ENCODE data around the gene SLC25A41. TPM values are rescaled to one million over a fixed set of nuclear protein-coding genes. Genes with fewer than 3 reads are reported as not detected.

SLC25A41 gene
- total RNA-seq = not detected in 2 replicates

GRCh38 chr19:6433663-6434062, at the start of gene SLC25A41:
SLC25A41 (minus strand) TSS chr19:6433763; CDS start chr19:6433693, 70 bp downstream.

DNA sequence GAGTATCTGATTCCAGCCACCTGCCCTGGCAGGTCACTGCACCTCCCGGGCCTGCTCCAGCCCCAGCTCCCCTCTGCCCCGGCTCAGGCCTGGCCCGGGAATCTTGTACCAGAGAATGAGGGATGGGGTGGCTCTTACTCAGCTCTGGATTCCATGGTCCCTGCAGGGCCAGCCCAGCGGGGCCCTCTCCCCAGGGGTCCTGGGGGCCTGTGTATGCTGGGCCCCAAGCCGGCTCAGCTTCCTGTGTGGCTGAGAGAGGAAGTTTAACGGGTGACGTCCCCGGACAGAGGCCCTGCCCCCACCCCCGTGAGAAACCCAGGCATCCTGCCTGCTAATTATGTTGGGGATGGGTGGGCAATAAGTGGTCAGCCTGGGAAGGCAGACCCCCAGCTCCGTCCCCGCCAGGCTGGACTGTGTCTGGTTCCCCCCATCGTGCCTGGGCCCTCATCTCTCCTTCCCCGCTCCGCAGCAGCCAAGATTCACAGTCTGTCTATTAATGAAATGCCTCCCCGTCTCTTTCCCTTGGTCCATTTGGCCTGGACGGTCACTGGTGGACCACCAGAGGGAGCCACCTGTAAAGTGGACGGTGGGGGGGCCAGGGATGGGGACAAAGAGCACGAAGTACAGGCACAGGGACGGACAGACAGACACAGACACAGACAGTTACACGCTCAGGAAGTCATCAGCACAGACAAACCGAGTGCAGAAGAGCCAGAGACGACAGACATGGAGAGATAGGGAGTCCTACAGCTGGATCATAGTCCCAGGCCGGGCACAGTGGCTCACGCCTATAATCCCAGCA, 48.2 kb upstream of the SLC25A41 start, which contains the start of gene DENND1C:
TSS of gene DENND1C (minus strand) at position 247 of the 802 bp plus-strand sequence. CDS start at position 155, 92 bp downstream.

GRCh38 chr19:6464070-6464873, 30.7 kb upstream of the SLC25A41 start, which contains the start of gene CRB3:
CRB3 (plus strand) TSS chr19:6464271; CDS start chr19:6464702, 431 bp downstream.

GRCh38 chr19:6459262-6460098, 25.9 kb upstream of the SLC25A41 start, which contains the start of gene SLC25A23:
SLC25A23 (minus strand) TSS chr19:6459792; CDS start chr19:6459628, 164 bp downstream.

GRCh38 chr19:6424195-6424938, 9.2 kb downstream of the SLC25A41 start, which contains the start of gene KHSRP:
KHSRP (minus strand) TSS chr19:6424811; CDS start chr19:6424701, 110 bp downstream.

GRCh38 chr19:6393074-6393982, 40.2 kb downstream of the SLC25A41 start, which contains the start of gene GTF2F1:
GTF2F1 (minus strand) TSS chr19:6393164; CDS start chr19:6392995, 169 bp downstream.

Other genes with a start within 250 kb of the SLC25A41 start
- 5.5 and 5.8 TPM in 2 replicates for gene MLLT1, start 153.8 kb downstream of the SLC25A41 start, total RNA-seq
- not detected in 2 replicates for gene ACER1, start 100.2 kb downstream of the SLC25A41 start, total RNA-seq
- gene CLPP, start 72.2 kb downstream of the SLC25A41 start, total RNA-seq = 29.0 and 43.2 TPM in 2 replicates
- 27.1 and 53.9 TPM in 2 replicates for gene ALKBH7, start 61.0 kb downstream of the SLC25A41 start, total RNA-seq
- gene PSPN, start 57.8 kb downstream of the SLC25A41 start, total RNA-seq = 0.86 and 1.2 TPM in 2 replicates
- gene GTF2F1, start 40.6 kb downstream of the SLC25A41 start, total RNA-seq = 40.5 and 54.6 TPM in 2 replicates
- 72.6 and 93.3 TPM in 2 replicates for gene KHSRP, start 9.0 kb downstream of the SLC25A41 start, total RNA-seq
- gene SLC25A23, start 26.0 kb upstream of the SLC25A41 start, total RNA-seq = 12.0 and 14.0 TPM in 2 replicates
- gene CRB3, start 30.5 kb upstream of the SLC25A41 start, total RNA-seq = not detected in 2 replicates
- gene DENND1C, start 48.0 kb upstream of the SLC25A41 start, total RNA-seq = not detected in 2 replicates
- gene TUBB4A, start 68.5 kb upstream of the SLC25A41 start, total RNA-seq = not detected in 2 replicates
- gene TNFSF9, start 97.3 kb upstream of the SLC25A41 start, total RNA-seq = 0.17 and 0.76 TPM in 2 replicates
- gene CD70, start 157.4 kb upstream of the SLC25A41 start, total RNA-seq = not detected in 2 replicates
- not detected in 2 replicates for gene TNFSF14, start 236.4 kb upstream of the SLC25A41 start, total RNA-seq

Data from dermis lymphatic vessel endothelial cell (primary cell).